GM19328 (cell line): ENCODE results near the gene ZNF292.
"Not testable (repeated sequence)": the region's sequence is repeated elsewhere in the genome, so short reads cannot be mapped to it uniquely, and the experiment has no call there.

Experiments
- ATAC-seq: cut with Tn5 transposase; IDR thresholded peaks from one replicate; pipeline ENCODE4 v1.9.1; 2021; ENCODE audit warnings: mild to moderate bottlenecking, moderate library complexity; ENCODE audit not compliant: unreplicated experiment

Gene ZNF292

DNA sequence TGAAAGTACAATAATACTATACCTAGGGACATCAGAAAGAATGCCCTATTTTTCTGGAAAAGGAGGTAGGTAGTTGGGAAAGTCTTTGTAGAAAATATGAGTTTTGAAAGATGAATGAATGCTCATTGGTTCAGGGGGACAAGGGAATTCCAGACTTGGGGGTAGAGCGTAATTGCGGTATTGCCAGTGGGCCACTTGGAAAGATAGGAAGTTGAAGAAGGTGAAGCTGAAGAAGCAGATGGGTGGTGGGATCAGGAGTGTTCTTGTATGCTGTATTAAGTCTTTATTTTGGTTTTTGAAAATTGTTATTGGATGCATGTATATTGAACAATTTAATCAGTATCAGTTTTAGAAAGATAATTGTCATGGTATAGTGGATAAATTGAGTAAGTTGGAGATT lies 109.1 kb downstream of the ZNF292 start:
- ATAC-seq, result no peak

- ATAC-seq, result no peak
Observed at GRCh38 chr6:87274660-87275274, 119.4 kb downstream of the ZNF292 start.

GRCh38 chr6:87276624-87277023 lies 121.3 kb downstream of the ZNF292 start:
- no peak for ATAC-seq

- no peak for ATAC-seq
Observed at GRCh38 chr6:87277123-87277522, 121.8 kb downstream of the ZNF292 start.

DNA sequence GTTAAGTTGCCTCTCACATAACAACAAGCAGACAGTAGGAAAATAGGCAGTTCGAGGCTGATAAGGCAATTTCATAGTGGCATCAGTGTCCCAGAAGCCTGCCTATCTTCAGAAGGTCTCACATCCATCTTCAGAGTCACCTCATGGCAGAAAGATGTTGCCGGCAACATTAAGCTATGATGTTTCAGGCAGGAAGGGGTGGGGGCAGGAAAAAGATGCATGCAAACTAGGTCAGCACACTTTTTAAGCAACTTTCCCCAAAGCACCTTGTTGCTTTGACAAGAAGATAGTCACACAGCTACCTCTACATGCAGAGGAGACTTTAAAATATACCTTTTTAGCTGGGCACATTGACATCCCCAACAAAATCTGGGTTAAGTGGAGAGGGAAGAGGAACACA lies 123.8 kb downstream of the ZNF292 start:
- ATAC-seq, result no peak

DNA sequence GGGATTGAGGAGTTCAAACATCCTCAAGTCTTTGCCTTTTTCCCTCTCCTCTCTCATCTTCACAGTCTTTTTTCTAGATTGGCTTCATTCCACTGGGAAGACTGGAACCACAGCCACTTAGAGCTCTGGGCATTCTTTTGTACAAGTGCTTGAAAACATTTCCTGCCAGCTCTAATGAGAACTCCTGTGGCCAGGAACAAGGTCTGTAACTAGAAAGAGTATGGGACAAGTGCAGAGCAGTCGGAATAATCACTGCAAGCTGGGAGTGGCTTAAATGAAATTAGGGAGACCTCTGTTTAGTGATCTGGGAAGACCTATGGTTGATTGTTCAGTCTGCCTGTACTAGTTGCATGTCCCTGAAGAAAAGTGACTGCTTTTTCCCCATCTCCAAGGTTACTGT lies 126.1 kb downstream of the ZNF292 start:
- ATAC-seq, result no peak

DNA sequence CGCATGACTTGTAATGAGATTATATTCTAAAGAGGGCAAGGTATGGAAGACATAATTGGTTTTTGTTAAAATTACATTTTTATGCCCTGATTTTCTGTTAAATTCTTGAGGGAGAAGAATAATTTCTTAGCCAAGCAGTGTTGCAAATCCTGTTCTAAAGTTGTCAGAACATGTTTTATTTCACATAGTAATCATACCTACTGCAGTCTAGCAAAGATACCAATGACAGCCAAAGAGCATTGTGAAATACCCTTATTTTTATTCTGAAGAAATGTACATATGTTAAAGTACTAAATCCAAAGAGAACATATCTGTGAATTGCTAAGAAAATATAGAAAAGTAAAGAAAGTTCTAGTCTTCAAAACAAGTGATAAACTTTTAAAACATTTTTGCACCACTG lies 127.4 kb downstream of the ZNF292 start:
- ATAC-seq, result no peak

DNA sequence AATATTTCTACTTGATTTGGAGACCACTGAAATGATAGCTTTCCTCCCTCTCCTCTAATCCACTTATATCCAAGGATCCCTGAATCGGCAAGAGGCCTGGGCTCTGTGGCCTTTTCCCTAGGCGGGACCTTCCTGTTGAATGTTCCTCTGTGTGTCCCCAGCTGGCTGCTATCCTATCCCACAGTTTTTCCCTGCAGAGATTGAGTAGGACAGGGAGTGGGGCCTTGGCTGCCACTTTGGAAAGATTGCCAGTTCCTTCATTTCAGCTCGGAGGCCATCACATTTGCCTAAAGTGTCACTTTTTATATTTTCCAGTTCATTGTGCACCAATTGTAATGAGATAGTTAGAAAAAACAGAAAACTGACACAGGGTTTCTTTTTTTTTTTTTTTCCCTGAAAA lies 128.1 kb downstream of the ZNF292 start:
- no peak for ATAC-seq

DNA sequence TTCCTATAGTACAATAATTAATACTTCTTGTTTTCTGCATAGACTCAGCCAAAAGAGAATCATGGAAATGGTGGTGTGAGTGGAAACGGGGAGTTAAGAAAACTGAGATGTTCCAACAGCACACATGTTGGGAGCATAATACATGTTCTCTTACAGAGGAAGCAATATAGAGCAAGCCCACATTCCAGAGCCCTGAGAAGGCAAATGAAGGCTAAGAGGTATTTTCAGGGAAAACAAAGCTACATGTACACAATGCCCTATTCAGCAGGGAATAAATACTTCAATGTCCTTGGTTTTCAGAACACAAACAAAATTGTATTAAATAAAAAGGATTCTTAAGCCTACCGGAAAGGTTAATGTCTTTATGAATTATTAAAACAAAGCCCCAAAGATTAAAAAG lies 131.9 kb downstream of the ZNF292 start:
- ATAC-seq, result no peak

DNA sequence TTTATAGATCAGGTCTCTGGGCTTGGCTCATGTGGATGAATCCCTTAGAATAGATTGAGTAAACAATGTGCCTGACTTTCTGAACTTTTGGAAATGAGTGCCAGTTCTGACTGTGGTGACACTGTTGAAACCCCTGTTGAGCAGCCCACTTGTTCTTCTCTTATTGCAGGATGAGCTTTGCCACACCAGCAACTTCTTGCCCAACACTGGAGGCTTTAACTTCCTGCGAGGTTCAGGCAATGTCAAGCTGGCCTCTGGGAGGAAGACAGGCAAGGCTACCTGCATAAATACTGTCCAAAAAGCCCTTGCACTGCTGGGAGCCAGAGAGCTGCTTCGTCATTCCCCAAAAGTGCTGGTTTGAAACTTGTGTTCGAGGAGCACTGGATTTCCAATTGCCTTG lies 134.2 kb downstream of the ZNF292 start:
- no peak for ATAC-seq

GRCh38 chr6:87291883-87292282 lies 136.5 kb downstream of the ZNF292 start:
- no peak for ATAC-seq

- ATAC-seq, result no peak
Observed at GRCh38 chr6:87293526-87293925, 138.2 kb downstream of the ZNF292 start.

GRCh38 chr6:87297119-87297518 lies 141.8 kb downstream of the ZNF292 start:
- ATAC-seq, result no peak

DNA sequence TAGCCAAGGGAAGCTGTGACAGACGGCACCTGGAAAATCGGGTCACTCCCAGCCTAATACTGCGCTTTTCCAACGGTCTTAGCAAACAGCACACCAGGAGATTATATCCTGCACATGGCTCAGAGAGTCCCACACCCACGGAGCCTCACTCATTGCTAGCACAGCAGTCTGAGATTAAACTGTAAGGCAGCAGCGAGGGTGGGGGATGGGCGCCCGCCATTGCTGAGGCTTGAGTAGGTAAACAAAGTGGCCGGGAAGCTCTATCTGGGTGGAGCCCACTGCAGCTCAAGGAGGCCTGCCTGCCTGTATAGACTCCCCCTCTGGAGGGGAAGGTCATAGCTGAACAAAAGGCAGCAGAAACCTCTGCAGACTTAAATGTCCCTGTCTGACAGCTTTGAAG lies 145.9 kb downstream of the ZNF292 start:
- ATAC-seq, result not testable (repeated sequence)

GRCh38 chr6:87308970-87309369 lies 153.6 kb downstream of the ZNF292 start:
- no peak for ATAC-seq

DNA sequence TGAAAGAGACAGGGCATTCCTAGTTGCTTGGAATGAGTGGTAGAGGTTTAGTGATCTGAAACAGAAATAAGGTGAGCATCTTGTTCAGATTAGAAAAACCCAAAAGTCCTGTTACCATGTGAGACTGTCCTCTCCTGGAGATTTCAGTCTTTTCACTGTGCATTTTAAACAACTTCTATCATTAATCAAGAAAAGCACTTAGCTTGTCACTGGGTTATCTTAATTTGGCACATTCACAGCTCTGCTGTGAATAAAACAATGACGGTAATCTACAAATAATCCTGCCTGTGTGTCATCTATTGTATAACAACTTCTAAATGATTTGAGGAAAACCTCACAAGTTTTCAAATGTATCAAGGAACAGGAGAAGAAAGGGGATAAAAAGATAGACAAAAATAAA lies 157.5 kb downstream of the ZNF292 start:
- ATAC-seq, result no peak
